Measurements from ENCODE around the gene MVB12B. TPM values are rescaled to one million over a fixed set of nuclear protein-coding genes. Genes with fewer than 3 reads are reported as not detected.
A peak's percentile ranks its signal among the peaks of the same experiment; 100 is the strongest.

The MVB12B gene
- total RNA-seq, 2 donors from 2014 or later: 18.6 to 19.7 TPM

DNA sequence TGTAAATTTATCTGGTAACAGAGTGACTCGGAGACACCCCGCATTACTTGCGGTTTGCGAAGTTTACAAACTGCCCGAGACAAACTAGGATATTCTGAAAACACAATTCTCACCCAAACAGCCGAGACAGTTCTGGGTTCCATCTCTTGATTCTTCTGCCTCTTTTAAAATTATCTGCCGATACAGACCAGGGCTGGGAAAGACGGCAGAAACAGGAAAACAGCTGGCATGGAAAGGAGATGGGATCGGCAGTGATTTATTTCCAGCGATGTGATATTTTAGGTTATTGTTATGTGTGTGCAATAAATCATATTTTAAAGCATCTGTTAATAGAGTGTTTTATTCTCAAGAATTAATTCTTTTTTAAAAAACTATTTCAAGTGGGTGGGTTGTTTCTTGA, 193.8 kb downstream of the MVB12B start:
- peaks cover 6% of the 10 kb centered on the region for H3K27me3 Mint-ChIP-seq (ENCODE audit: insufficient read depth)

DNA sequence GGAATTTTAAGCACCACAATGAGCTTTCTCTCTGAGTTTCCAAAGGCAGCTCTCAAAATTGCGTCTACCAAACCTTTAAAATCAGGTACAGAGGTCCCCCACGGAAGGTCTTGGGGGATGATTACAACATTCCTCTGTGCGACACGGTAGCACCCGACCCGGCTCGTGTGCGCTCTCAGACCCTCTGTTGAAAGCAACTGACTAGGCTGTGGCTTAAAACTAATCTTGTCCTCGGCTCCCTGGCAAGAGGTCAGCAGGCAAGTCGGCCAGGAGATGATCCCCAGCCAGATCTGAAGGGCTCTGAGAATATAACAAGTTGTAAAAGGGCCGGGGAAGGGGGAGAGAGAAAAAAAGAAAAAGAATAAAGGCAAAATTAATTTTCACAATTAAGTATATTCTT, 194.5 kb downstream of the MVB12B start:
- no peaks in the 10 kb centered on the region for H3K27me3 ChIP-seq (ENCODE audit: control insufficient read depth, insufficient read depth, low read length, poor library complexity, severe bottlenecking)

More for the DNA sequence above, 193.8 kb downstream of the MVB12B start:
- H3K4me1 Mint-ChIP-seq: peaks cover 55% of the 10 kb centered on the region
- H3K36me3 Mint-ChIP-seq (ENCODE audit: low read depth): no peaks in the 10 kb centered on the region
- TF ChIP-seq, protein P1, sequence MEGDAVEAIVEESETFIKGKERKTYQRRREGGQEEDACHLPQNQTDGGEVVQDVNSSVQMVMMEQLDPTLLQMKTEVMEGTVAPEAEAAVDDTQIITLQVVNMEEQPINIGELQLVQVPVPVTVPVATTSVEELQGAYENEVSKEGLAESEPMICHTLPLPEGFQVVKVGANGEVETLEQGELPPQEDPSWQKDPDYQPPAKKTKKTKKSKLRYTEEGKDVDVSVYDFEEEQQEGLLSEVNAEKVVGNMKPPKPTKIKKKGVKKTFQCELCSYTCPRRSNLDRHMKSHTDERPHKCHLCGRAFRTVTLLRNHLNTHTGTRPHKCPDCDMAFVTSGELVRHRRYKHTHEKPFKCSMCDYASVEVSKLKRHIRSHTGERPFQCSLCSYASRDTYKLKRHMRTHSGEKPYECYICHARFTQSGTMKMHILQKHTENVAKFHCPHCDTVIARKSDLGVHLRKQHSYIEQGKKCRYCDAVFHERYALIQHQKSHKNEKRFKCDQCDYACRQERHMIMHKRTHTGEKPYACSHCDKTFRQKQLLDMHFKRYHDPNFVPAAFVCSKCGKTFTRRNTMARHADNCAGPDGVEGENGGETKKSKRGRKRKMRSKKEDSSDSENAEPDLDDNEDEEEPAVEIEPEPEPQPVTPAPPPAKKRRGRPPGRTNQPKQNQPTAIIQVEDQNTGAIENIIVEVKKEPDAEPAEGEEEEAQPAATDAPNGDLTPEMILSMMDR (conservative IDR thresholded peaks at IDR 0.05): no peak
- Histone ChIP-seq H3K4me3 (ENCODE audit: low read length) (no peak overlapping the region), H3K27me3 (ENCODE audit: control insufficient read depth, insufficient read depth, low read length, poor library complexity, severe bottlenecking) (no peaks in the 10 kb centered on the region), H3K9me3 (ENCODE audit: control insufficient read depth, low read length) (no peaks in the 10 kb centered on the region), H3K4me1 (ENCODE audit: control insufficient read depth, insufficient read depth, low read length) (peaks cover 35% of the 10 kb centered on the region), H3K27ac (ENCODE audit: low read depth, low read length) (no peak overlapping the region), H3K9ac (ENCODE audit: extremely low read depth, low read length, poor library complexity, severe bottlenecking) (no peak overlapping the region), H3K36me3 (ENCODE audit: control insufficient read depth, insufficient read depth, low read length) (no peaks in the 10 kb centered on the region)
- no peak overlapping the region for H3K4me3 Mint-ChIP-seq
- 93 to 95% methylated on average over 6 to 10 of the region's 10 CpGs for WGBS, 2 experiments (ENCODE audit: insufficient coverage in 1 of 2, insufficient read length in 1 of 2)
- H3K27ac Mint-ChIP-seq: no peak overlapping the region
- DNase-seq: no peak
- H3K9me3 Mint-ChIP-seq: no peaks in the 10 kb centered on the region

DNA sequence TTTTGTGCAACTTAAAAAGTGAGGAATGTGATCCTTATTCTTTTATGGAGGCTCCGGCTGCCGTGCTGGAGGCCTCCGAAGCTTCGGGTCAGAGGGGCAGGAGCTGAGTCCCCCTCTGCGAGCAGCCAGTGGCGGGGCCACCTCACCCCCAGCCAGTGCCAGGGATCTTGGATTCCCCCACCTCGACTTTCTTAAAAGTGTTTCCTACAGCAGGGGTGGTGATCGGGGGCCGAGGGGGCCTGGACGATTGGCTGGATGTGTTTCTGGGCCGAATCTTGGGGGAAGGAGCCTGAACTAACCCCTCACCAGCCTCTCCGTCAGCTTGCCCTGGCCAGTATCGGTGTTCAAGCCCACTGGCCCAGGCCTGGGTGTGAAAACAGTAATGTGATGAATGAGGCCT, 194.9 kb downstream of the MVB12B start:
- peaks cover 4% of the 10 kb centered on the region for H3K27me3 Mint-ChIP-seq (ENCODE audit: insufficient read depth)
- Histone ChIP-seq H3K4me3 (ENCODE audit: low read length) (no peak overlapping the region), H3K27me3 (ENCODE audit: control insufficient read depth, insufficient read depth, low read length, poor library complexity, severe bottlenecking) (no peaks in the 10 kb centered on the region), H3K4me1 (ENCODE audit: control insufficient read depth, insufficient read depth, low read length) (peaks cover 33% of the 10 kb centered on the region), H3K9me3 (ENCODE audit: control insufficient read depth, low read length) (no peaks in the 10 kb centered on the region), H3K9ac (ENCODE audit: extremely low read depth, low read length, poor library complexity, severe bottlenecking) (no peak overlapping the region), H3K27ac (ENCODE audit: low read depth, low read length) (peak overlapping the region; percentile 72), H3K36me3 (ENCODE audit: control insufficient read depth, insufficient read depth, low read length) (no peaks in the 10 kb centered on the region)
- no peak overlapping the region for H3K4me3 Mint-ChIP-seq
- no peak overlapping the region for H3K27ac Mint-ChIP-seq
- TF ChIP-seq, protein P1 (conservative IDR thresholded peaks at IDR 0.05): no peak
- no peaks in the 10 kb centered on the region for H3K36me3 Mint-ChIP-seq (ENCODE audit: low read depth)
- DNase-seq: no peak
- H3K9me3 Mint-ChIP-seq: no peaks in the 10 kb centered on the region
- H3K4me1 Mint-ChIP-seq: peaks cover 52% of the 10 kb centered on the region
- 83 to 89% methylated on average over 5 to 13 of the region's 13 CpGs for WGBS, 2 experiments (ENCODE audit: insufficient coverage in 1 of 2, insufficient read length in 1 of 2)

More for the DNA sequence above, 194.5 kb downstream of the MVB12B start:
- Histone ChIP-seq H3K4me1 (ENCODE audit: control insufficient read depth, insufficient read depth, low read length) (peaks cover 35% of the 10 kb centered on the region), H3K36me3 (ENCODE audit: control insufficient read depth, insufficient read depth, low read length) (no peaks in the 10 kb centered on the region), H3K9ac (ENCODE audit: extremely low read depth, low read length, poor library complexity, severe bottlenecking) (peak overlapping the region; percentile 8), H3K4me3 (ENCODE audit: low read length) (no peak overlapping the region), H3K9me3 (ENCODE audit: control insufficient read depth, low read length) (no peaks in the 10 kb centered on the region), H3K27ac (ENCODE audit: low read depth, low read length) (peak overlapping the region; percentile 62)
- no peak for DNase-seq
- Mint-ChIP-seq H3K36me3 (ENCODE audit: low read depth) (no peaks in the 10 kb centered on the region), H3K4me1 (peaks cover 55% of the 10 kb centered on the region), H3K27me3 (ENCODE audit: insufficient read depth) (peaks cover 6% of the 10 kb centered on the region), H3K9me3 (no peaks in the 10 kb centered on the region), H3K4me3 (no peak overlapping the region), H3K27ac (peak overlapping the region; percentile 8)
- TF ChIP-seq, protein P1 (conservative IDR thresholded peaks at IDR 0.05): no peak
- 45 to 55% methylated on average over 8 to 10 of the region's 11 CpGs for WGBS, 2 experiments (ENCODE audit: insufficient coverage in 1 of 2, insufficient read length in 1 of 2)

Data from endodermal cell (in vitro differentiated cells).